Liver (tissue), 9 donors: ENCODE measurements around the gene TRMT1. TPM values are rescaled to one million over a fixed set of nuclear protein-coding genes. Genes with fewer than 3 reads are reported as not detected.
A peak's percentile ranks its signal among the peaks of the same experiment; 100 is the strongest.

ENCODE experiments used
- DNase-seq: peaks from one replicate; pipeline ENCODE4 v3.0.0-alpha.2; 2017; ENCODE audit warnings: low spot score
- H3K27ac ChIP-seq, 2 donors: one replicate each; pipeline ENCODE4 v1.7.0; 2013; ENCODE audit warnings: inconsistent platforms in 2 of 2, low read length in 2 of 2, control low read depth in 1 of 2, low read depth in 1 of 2, mild to moderate bottlenecking in 1 of 2
- H3K27me3 ChIP-seq, 4 donors: one replicate each; pipeline versions ENCODE4 v1.6.1 to v1.7.0; 2013; ENCODE audit warnings: low read length in 3 of 4, inconsistent platforms in 1 of 4, mild to moderate bottlenecking in 1 of 4, moderate library complexity in 1 of 4; ENCODE audit not compliant: control insufficient read depth in 4 of 4, insufficient read depth in 4 of 4
- H3K36me3 ChIP-seq, 4 donors: one replicate each; pipeline versions ENCODE4 v1.6.1 to v1.7.0; 2013; ENCODE audit warnings: low read length in 3 of 4, mild to moderate bottlenecking in 3 of 4, low read depth in 1 of 4, moderate library complexity in 1 of 4; ENCODE audit not compliant: control insufficient read depth in 4 of 4, insufficient read depth in 3 of 4
- H3K4me1 ChIP-seq, 4 donors: one replicate each; pipeline versions ENCODE4 v1.6.1 to v1.7.0; 2013; ENCODE audit warnings: low read length in 3 of 4, mild to moderate bottlenecking in 3 of 4, moderate library complexity in 1 of 4; ENCODE audit not compliant: control insufficient read depth in 4 of 4, insufficient read depth in 4 of 4
- H3K4me3 ChIP-seq, 3 donors: one replicate each; pipeline versions ENCODE4 v1.6.1 to v1.7.0; 2013; ENCODE audit warnings: low read length in 3 of 3, control low read depth in 1 of 3, low read depth in 1 of 3, mild to moderate bottlenecking in 1 of 3
- H3K9ac ChIP-seq, 2 donors: one replicate each; pipeline ENCODE4 v1.7.0; 2013; ENCODE audit warnings: low read length in 2 of 2, mild to moderate bottlenecking in 2 of 2, moderate library complexity in 2 of 2, control low read depth in 1 of 2, low read depth in 1 of 2
- H3K9me3 ChIP-seq, 4 donors: one replicate each; pipeline versions ENCODE4 v1.6.1 to v1.7.0; 2013; ENCODE audit warnings: low read length in 3 of 4; ENCODE audit not compliant: control insufficient read depth in 4 of 4
- FOXA2 ChIP-seq: IDR thresholded peaks from 2 replicates; pipeline ENCODE4 v1.6.1; 2016; ENCODE audit warnings: antibody characterized with exemption
- HNF4A ChIP-seq, 2 donors: conservative IDR thresholded peaks; 2 replicates each; pipeline ENCODE4 v1.6.1; 2016; ENCODE audit warnings: antibody characterized with exemption in 2 of 2, mild to moderate bottlenecking in 2 of 2
- HNF4G ChIP-seq: IDR thresholded peaks from 2 replicates; pipeline ENCODE4 v1.6.1; 2016; ENCODE audit warnings: antibody characterized with exemption
- NR2F2 ChIP-seq: IDR thresholded peaks from 2 replicates; pipeline ENCODE4 v1.6.1; 2016; ENCODE audit warnings: antibody characterized with exemption
- RAD21 ChIP-seq, 2 donors: IDR thresholded peaks; 2 replicates each; pipeline ENCODE4 v1.6.1; 2016; ENCODE audit warnings: antibody characterized with exemption in 2 of 2, mild to moderate bottlenecking in 2 of 2
- RXRA ChIP-seq, 2 donors: IDR thresholded peaks; 2 replicates each; pipeline ENCODE4 v1.6.1; 2017 to 2018; ENCODE audit warnings: antibody characterized with exemption in 2 of 2, mild to moderate bottlenecking in 1 of 2
- SP1 ChIP-seq: IDR thresholded peaks from 2 replicates; pipeline ENCODE4 v1.6.1; 2018; ENCODE audit warnings: antibody characterized with exemption, mild to moderate bottlenecking
- TAF1 ChIP-seq: conservative IDR thresholded peaks from 2 replicates; pipeline ENCODE4 v1.6.1; 2016; ENCODE audit warnings: antibody characterized with exemption, mild to moderate bottlenecking
- YY1 ChIP-seq: IDR thresholded peaks from 2 replicates; pipeline ENCODE4 v1.6.1; 2016; ENCODE audit warnings: antibody characterized with exemption, mild to moderate bottlenecking
- WGBS: extraction: QIAGEN DNeasy Blood & Tissue Kit; methylation state at CpG from one replicate; pipeline ENCODE4 v1.1.7; 2013; 5-methylcytosine and 5-hydroxymethylcytosine counted together
- polyA plus RNA-seq, 2 donors: library from polyadenylated mRNA; stranded (reverse) in 1 of 2; unstranded in 1 of 2; fragments of 200-250 nt in 1 of 2; fragments of >200 nt in 1 of 2; fragmentation: Nextera tagmentation in 1 of 2; extraction: Ambion mirVana in 1 of 2; gene quantifications; one replicate each; pipeline versions ENCODE4 v1.2.1 to v1.2.3, GENCODE V29; 2013 to 2015
- total RNA-seq, 2 donors: library from RNA; depleted of rRNA; stranded (reverse); fragments of >200 nt; gene quantifications; one replicate each; pipeline ENCODE4 v1.2.3, GENCODE V29; 2014
- TF ChIP-seq, protein P1 (sequence below): fragments of 150-350 bp; IDR thresholded peaks from 2 replicates; pipeline ENCODE4 v1.5.1; 2017; ENCODE audit warnings: improper control_type of control experiment, low read depth, low read length; ENCODE audit not compliant: missing input control
- TF ChIP-seq, protein P2 (sequence below): IDR thresholded peaks from 2 replicates; pipeline ENCODE4 v1.6.1; 2016; ENCODE audit warnings: antibody characterized with exemption
- TF ChIP-seq, protein P3 (sequence below): IDR thresholded peaks from 2 replicates; pipeline ENCODE4 v1.6.1; 2016; ENCODE audit warnings: antibody characterized with exemption, mild to moderate bottlenecking
- TF ChIP-seq, protein P4 (sequence below): IDR thresholded peaks from 2 replicates; pipeline ENCODE4 v1.6.1; 2016; ENCODE audit warnings: antibody characterized with exemption
- donor health status: healthy.
- donor health status: healthy.
- donor health status: healthy.
- donor health status: healthy.
- donor health status: healthy.

Gene TRMT1
- total and polyA plus RNA-seq, 4 donors: 8.3 to 15.6 (median 11.7) TPM

DNA sequence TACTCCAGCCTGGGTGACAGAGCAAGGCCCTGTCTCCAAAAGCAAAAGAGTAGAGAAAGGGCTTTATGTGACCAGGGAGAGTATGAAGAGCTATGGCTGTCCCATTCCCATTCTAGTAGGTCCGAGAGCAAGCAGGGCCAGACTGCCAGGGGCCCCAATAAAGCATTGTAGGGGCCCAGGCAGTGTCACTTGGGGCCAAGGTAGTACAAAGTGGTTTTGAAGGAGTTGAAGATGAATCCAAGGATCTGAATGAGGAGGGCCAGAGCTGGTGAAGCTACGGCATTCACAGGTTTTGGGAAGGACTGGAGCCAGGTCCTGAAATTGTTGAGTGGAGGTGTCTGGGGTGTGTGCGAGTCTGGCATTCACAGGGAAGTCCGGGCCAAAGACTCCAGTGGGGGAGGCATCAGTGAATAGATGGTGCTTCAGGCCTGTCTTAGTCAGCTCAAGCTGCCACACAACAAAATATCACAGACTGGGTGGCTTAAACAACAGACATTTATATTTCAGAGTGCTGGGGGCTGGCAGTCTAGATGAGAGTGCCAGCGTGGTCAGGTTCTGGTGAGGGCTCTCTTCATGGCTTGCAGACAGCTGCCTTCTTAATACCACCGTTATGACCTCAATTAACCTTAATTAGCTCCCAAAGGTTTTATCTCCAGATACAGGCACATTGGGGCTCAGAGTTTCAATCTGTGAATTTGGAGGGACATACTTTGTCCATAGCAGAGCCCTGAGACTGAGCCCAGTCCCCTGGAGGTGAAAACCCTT is 11.5 kb upstream of the TRMT1 start:
- Histone ChIP-seq H3K4me3 (no peak overlapping the region), H3K9me3 (no peaks in the 10 kb centered on the region), H3K27ac (peak overlapping the region in 1 of 2 donors; percentile 52), H3K9ac (no peak overlapping the region), H3K36me3 (peaks cover 0 to 6% (median 0%) of the 10 kb centered on the region in 4 donors), H3K27me3 (no peaks in the 10 kb centered on the region), H3K4me1 (peaks cover 5 to 16% (median 11%) of the 10 kb centered on the region in 4 donors)
- TF ChIP-seq HNF4G (no peak), FOXA2 (no peak), HNF4A (conservative IDR thresholded peaks at IDR 0.05) (no peak), NR2F2 (no peak), SP1 (no peak)
- TF ChIP-seq, protein P1, sequence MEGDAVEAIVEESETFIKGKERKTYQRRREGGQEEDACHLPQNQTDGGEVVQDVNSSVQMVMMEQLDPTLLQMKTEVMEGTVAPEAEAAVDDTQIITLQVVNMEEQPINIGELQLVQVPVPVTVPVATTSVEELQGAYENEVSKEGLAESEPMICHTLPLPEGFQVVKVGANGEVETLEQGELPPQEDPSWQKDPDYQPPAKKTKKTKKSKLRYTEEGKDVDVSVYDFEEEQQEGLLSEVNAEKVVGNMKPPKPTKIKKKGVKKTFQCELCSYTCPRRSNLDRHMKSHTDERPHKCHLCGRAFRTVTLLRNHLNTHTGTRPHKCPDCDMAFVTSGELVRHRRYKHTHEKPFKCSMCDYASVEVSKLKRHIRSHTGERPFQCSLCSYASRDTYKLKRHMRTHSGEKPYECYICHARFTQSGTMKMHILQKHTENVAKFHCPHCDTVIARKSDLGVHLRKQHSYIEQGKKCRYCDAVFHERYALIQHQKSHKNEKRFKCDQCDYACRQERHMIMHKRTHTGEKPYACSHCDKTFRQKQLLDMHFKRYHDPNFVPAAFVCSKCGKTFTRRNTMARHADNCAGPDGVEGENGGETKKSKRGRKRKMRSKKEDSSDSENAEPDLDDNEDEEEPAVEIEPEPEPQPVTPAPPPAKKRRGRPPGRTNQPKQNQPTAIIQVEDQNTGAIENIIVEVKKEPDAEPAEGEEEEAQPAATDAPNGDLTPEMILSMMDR: no peak
- no peak for DNase-seq
- 90% methylated on average over 6 of the region's 6 CpGs for WGBS

DNA sequence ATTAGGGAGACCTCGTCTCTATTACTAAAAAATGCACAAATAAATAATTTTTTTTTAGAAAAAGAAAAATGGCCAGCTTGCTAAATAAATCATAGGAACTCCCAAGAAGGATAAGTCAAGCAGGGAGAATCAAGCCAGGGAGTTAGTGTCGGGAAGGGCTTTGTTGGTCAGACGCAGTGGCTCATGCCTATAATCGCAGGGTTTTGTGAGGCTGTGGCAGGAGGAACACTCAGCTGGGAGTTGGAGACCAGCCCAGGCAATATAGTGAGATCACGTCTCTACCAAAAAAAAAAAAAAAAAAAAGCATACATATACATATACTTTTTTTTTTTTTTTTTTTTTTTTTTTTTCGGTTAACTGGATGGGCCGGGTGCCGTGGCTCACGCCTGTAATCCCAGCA is 10.5 kb upstream of the TRMT1 start:
- peaks cover 0 to 6% (median 0%) of the 10 kb centered on the region in 4 donors for H3K36me3 ChIP-seq
- no peaks in the 10 kb centered on the region for H3K9me3 ChIP-seq
- TF ChIP-seq RAD21 (IDR thresholded peaks at IDR 0.05) (no peak), TAF1 (no peak)
- TF ChIP-seq, protein P2, sequence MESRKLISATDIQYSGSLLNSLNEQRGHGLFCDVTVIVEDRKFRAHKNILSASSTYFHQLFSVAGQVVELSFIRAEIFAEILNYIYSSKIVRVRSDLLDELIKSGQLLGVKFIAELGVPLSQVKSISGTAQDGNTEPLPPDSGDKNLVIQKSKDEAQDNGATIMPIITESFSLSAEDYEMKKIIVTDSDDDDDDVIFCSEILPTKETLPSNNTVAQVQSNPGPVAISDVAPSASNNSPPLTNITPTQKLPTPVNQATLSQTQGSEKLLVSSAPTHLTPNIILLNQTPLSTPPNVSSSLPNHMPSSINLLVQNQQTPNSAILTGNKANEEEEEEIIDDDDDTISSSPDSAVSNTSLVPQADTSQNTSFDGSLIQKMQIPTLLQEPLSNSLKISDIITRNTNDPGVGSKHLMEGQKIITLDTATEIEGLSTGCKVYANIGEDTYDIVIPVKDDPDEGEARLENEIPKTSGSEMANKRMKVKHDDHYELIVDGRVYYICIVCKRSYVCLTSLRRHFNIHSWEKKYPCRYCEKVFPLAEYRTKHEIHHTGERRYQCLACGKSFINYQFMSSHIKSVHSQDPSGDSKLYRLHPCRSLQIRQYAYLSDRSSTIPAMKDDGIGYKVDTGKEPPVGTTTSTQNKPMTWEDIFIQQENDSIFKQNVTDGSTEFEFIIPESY: no peak
- H3K4me3 ChIP-seq: no peak overlapping the region
- 93% methylated on average over 9 of the region's 9 CpGs for WGBS
- no peak overlapping the region for H3K9ac ChIP-seq
- no peak overlapping the region for H3K27ac ChIP-seq
- H3K27me3 ChIP-seq: no peaks in the 10 kb centered on the region
- peaks cover 5 to 16% (median 11%) of the 10 kb centered on the region in 4 donors for H3K4me1 ChIP-seq
- no peak for DNase-seq

DNA sequence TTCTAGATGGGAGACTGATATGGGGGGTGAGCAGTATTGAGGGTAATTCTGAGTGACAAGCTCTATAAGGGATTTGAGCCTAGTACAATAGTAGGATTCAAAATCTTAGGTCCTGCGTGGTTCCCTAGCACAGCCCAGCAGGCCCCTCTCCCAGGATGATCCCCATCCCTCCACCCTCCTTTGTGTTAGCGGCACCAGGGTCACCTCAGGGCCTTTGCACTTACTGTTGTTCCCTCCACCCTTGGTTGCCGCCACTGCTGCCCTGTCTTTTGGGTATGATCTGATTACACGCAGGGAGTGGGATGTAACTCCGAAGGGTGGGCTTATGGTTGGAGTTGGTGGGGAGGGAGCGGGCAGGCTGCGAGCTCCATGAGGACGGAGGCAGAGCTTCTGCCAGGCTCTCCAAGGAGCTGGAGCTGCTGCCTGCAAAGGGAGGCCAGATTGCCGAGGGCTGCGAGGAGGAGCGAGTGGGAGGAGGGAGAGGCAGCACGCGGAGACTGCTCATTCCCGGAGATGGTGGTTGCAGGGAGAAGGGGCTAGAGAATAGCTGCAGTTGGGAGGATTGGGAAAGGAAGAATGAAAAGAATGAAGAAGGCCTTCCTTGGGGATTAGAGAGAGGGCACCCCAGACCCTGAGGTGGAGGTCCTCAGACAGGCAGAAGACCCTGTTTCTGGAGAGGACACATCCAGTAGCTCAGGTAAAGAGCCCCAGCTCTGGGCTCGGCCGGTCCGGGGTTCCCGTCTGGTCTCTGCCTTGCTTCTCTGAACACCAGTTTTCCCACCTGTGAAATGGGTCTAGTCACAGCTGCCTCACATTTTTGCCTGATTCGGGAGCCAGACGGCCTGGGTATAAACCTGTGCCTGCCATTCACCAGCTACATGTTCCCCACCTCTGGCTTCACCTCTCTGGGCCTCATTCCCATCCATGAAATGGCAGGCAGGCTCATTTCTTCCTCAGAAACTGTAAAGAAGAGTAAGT is 6.7 kb upstream of the TRMT1 start:
- TF ChIP-seq RXRA (IDR thresholded peaks at IDR 0.05): no peak
- TF ChIP-seq, protein P3, sequence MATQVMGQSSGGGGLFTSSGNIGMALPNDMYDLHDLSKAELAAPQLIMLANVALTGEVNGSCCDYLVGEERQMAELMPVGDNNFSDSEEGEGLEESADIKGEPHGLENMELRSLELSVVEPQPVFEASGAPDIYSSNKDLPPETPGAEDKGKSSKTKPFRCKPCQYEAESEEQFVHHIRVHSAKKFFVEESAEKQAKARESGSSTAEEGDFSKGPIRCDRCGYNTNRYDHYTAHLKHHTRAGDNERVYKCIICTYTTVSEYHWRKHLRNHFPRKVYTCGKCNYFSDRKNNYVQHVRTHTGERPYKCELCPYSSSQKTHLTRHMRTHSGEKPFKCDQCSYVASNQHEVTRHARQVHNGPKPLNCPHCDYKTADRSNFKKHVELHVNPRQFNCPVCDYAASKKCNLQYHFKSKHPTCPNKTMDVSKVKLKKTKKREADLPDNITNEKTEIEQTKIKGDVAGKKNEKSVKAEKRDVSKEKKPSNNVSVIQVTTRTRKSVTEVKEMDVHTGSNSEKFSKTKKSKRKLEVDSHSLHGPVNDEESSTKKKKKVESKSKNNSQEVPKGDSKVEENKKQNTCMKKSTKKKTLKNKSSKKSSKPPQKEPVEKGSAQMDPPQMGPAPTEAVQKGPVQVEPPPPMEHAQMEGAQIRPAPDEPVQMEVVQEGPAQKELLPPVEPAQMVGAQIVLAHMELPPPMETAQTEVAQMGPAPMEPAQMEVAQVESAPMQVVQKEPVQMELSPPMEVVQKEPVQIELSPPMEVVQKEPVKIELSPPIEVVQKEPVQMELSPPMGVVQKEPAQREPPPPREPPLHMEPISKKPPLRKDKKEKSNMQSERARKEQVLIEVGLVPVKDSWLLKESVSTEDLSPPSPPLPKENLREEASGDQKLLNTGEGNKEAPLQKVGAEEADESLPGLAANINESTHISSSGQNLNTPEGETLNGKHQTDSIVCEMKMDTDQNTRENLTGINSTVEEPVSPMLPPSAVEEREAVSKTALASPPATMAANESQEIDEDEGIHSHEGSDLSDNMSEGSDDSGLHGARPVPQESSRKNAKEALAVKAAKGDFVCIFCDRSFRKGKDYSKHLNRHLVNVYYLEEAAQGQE: no peak
- TF ChIP-seq, protein P2: no peak
- TF ChIP-seq, protein P4, sequence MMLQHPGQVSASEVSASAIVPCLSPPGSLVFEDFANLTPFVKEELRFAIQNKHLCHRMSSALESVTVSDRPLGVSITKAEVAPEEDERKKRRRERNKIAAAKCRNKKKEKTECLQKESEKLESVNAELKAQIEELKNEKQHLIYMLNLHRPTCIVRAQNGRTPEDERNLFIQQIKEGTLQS: no peak
- no peak for TF ChIP-seq RAD21 (IDR thresholded peaks at IDR 0.05)
- TF ChIP-seq YY1: no peak
- Histone ChIP-seq H3K36me3 (peaks cover 0 to 8% (median 0%) of the 10 kb centered on the region in 4 donors), H3K4me1 (peaks cover 9 to 22% (median 15%) of the 10 kb centered on the region in 4 donors), H3K27me3 (no peaks in the 10 kb centered on the region), H3K27ac (no peak overlapping the region), H3K9ac (no peak overlapping the region), H3K9me3 (no peaks in the 10 kb centered on the region), H3K4me3 (no peak overlapping the region)
- no peak for DNase-seq
- WGBS: 96% methylated on average over 20 of the region's 20 CpGs
